ENCODE measurements around the gene LCN12. TPM values are rescaled to one million over a fixed set of nuclear protein-coding genes. Genes with fewer than 3 reads are reported as not detected.

The LCN12 gene
- total RNA-seq, 1 donor from 2014 or later: not detected

DNA sequence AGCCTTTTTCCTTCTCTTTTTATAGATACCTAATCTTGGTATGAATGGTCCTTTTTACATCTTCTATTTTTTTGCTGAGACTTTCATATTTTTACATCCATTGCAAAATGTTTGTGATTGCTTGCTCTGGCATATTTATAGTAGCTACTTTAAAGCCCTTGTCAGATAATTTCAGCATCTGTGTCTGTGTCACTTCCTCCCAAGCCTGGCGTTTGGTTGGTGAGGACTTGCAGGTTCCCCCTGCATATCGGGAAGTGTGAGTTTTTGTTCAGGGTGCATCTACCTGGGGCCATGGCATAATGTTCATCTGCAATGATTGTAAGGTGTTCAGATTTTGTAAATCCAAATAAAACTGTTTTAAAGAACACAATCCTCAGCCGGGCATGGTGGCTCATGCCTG is 16.4 kb upstream of the LCN12 start:
- H2AFZ ChIP-seq (replicated peaks): no peak overlapping the region
- H4K20me1 ChIP-seq (ENCODE audit: low read depth): peaks cover 5% of the 10 kb centered on the region
- no peaks in the 10 kb centered on the region for H3K36me3 ChIP-seq
- peaks cover 39% of the 10 kb centered on the region for H3K36me3 Mint-ChIP-seq
- H3K9ac ChIP-seq: no peak overlapping the region
- no peaks in the 10 kb centered on the region for H3K4me1 ChIP-seq
- H3K27ac Mint-ChIP-seq: no peak overlapping the region
- no peak overlapping the region for H3K4me2 ChIP-seq
- no peaks in the 10 kb centered on the region for H3K79me2 ChIP-seq (ENCODE audit: low read depth)
- H3K27me3 Mint-ChIP-seq (ENCODE audit: insufficient read depth, low read depth): peaks cover 7% of the 10 kb centered on the region
- TF ChIP-seq EZH2 (IDR thresholded peaks at IDR 0.05) (no peak), EZH2phosphoT487 (IDR thresholded peaks at IDR 0.05) (no peak)
- TF ChIP-seq, protein P1, sequence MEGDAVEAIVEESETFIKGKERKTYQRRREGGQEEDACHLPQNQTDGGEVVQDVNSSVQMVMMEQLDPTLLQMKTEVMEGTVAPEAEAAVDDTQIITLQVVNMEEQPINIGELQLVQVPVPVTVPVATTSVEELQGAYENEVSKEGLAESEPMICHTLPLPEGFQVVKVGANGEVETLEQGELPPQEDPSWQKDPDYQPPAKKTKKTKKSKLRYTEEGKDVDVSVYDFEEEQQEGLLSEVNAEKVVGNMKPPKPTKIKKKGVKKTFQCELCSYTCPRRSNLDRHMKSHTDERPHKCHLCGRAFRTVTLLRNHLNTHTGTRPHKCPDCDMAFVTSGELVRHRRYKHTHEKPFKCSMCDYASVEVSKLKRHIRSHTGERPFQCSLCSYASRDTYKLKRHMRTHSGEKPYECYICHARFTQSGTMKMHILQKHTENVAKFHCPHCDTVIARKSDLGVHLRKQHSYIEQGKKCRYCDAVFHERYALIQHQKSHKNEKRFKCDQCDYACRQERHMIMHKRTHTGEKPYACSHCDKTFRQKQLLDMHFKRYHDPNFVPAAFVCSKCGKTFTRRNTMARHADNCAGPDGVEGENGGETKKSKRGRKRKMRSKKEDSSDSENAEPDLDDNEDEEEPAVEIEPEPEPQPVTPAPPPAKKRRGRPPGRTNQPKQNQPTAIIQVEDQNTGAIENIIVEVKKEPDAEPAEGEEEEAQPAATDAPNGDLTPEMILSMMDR (IDR thresholded peaks at IDR 0.05): no peak
- DNase-seq (ENCODE audit: low spot score): no peak
- peaks cover 4% of the 10 kb centered on the region for H3F3A ChIP-seq (ENCODE audit: low read depth)
- peaks cover 5% of the 10 kb centered on the region for H3K9me3 Mint-ChIP-seq
- no peak overlapping the region for H3K4me3 ChIP-seq
- H3K4me1 Mint-ChIP-seq: peaks cover 3% of the 10 kb centered on the region
- H3K9me3 ChIP-seq (ENCODE audit: low read depth): no peaks in the 10 kb centered on the region
- H3K27me3 ChIP-seq: no peaks in the 10 kb centered on the region
- no peak overlapping the region for H3K27ac ChIP-seq
- H3K4me3 Mint-ChIP-seq: no peak overlapping the region

DNA sequence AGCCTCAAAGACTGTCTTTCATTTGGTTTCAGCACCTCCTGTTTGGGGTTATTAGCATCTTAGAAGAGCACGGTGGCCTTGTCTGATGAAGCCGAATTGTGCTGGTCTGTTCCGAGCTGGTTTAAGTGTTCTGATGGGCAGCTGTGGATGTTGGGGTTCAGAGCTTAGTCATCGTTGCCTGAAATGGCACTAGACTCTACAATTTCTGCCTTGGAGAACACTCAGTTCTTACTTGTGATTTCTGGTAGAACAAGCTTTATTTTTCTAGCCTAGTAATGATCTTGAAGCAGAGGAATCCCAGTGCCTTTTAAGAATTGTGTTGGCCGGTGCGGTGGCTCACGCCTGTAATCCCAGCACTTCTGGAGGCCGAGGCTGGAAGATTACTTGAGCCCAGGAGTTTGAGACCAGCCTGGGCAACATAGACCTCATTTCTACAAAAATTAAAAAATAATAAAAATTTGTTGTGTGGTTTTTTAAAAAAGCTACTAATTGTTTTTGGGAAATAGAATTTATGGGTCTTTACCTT is 15.4 kb upstream of the LCN12 start:
- no peak overlapping the region for H3K9ac ChIP-seq
- no peaks in the 10 kb centered on the region for H3K9me3 ChIP-seq (ENCODE audit: low read depth)
- no peaks in the 10 kb centered on the region for H3K27me3 ChIP-seq
- no peaks in the 10 kb centered on the region for H3K36me3 ChIP-seq
- no peaks in the 10 kb centered on the region for H3K79me2 ChIP-seq (ENCODE audit: low read depth)
- no peak overlapping the region for H2AFZ ChIP-seq (replicated peaks)
- Mint-ChIP-seq H3K36me3 (peaks cover 36% of the 10 kb centered on the region), H3K9me3 (peaks cover 4% of the 10 kb centered on the region), H3K27me3 (ENCODE audit: insufficient read depth, low read depth) (peaks cover 8% of the 10 kb centered on the region), H3K4me3 (no peak overlapping the region), H3K4me1 (peaks cover 3% of the 10 kb centered on the region), H3K27ac (no peak overlapping the region)
- no peak for DNase-seq (ENCODE audit: low spot score)
- peaks cover 7% of the 10 kb centered on the region for H4K20me1 ChIP-seq (ENCODE audit: low read depth)
- H3K4me2 ChIP-seq: no peak overlapping the region
- no peak overlapping the region for H3K27ac ChIP-seq
- H3F3A ChIP-seq (ENCODE audit: low read depth): peaks cover 4% of the 10 kb centered on the region
- no peaks in the 10 kb centered on the region for H3K4me1 ChIP-seq
- TF ChIP-seq, protein P1 (IDR thresholded peaks at IDR 0.05): no peak
- no peak for TF ChIP-seq EZH2phosphoT487 (IDR thresholded peaks at IDR 0.05)
- no peak for TF ChIP-seq EZH2 (IDR thresholded peaks at IDR 0.05)
- no peak overlapping the region for H3K4me3 ChIP-seq

DNA sequence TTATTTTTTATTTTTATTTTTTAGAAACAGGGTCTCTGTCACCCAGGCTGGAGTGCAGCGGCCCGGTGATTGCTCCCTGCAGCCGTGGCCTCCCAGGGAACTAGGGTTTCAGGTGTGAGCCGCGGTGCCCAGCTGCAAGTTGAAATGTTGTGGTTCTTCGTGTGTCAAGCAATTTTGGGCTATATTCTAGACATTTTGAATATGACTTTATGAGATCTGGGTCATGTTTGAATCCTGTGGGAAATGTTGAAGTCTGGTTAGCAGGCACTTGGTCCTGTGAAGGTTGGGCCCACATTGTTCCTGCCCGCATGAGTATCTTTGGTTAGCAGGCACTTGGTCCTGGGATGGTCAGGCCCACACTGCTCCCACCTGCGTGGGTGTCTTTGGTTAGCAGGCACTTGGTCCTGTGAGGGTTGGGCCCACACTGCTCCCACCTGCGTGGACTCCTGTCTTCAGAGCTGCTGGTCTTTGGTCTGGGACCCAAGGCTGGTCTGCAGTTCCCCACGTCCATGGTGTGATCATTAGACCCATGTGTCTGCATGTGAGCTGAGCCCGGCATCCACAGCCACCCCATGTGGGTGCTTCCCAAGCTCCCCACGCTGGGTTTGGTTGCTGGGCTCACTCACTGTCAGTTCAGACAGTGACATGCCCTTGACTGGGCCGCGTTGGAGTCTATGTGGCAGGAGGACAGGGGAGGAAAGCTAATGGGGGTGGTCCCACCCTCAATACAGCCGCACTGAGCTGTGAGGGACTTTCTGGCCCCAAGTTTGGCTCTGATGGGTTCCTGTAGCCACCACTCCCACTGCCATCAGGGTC is 14.7 kb upstream of the LCN12 start:
- H3K4me2 ChIP-seq: no peak overlapping the region
- no peaks in the 10 kb centered on the region for H3K9me3 Mint-ChIP-seq
- H3K27me3 ChIP-seq: no peaks in the 10 kb centered on the region
- no peak overlapping the region for H3K27ac ChIP-seq
- H3K4me1 Mint-ChIP-seq: peaks cover 3% of the 10 kb centered on the region
- DNase-seq (ENCODE audit: low spot score): no peak
- no peaks in the 10 kb centered on the region for H3K4me1 ChIP-seq
- peaks cover 9% of the 10 kb centered on the region for H3K27me3 Mint-ChIP-seq (ENCODE audit: insufficient read depth, low read depth)
- H2AFZ ChIP-seq (replicated peaks): no peak overlapping the region
- peaks cover 4% of the 10 kb centered on the region for H3F3A ChIP-seq (ENCODE audit: low read depth)
- no peaks in the 10 kb centered on the region for H3K36me3 ChIP-seq
- H3K27ac Mint-ChIP-seq: no peak overlapping the region
- no peaks in the 10 kb centered on the region for H3K9me3 ChIP-seq (ENCODE audit: low read depth)
- H3K4me3 ChIP-seq: no peak overlapping the region
- no peaks in the 10 kb centered on the region for H3K79me2 ChIP-seq (ENCODE audit: low read depth)
- H3K4me3 Mint-ChIP-seq: no peak overlapping the region
- peaks cover 9% of the 10 kb centered on the region for H4K20me1 ChIP-seq (ENCODE audit: low read depth)
- TF ChIP-seq EZH2phosphoT487 (IDR thresholded peaks at IDR 0.05) (no peak), EZH2 (IDR thresholded peaks at IDR 0.05) (no peak)
- TF ChIP-seq, protein P1 (IDR thresholded peaks at IDR 0.05): no peak
- peaks cover 31% of the 10 kb centered on the region for H3K36me3 Mint-ChIP-seq
- no peak overlapping the region for H3K9ac ChIP-seq

Measured in neural progenitor cell (in vitro differentiated cells).